GM12872 (cell line): ENCODE data around the gene ATP8B4.

Source experiments
- TF ChIP-seq, protein P1 (sequence below): IDR thresholded peaks from 3 replicates; pipeline ENCODE4 v1.5.1; 2011; ENCODE audit warnings: low read depth, mild to moderate bottlenecking, low read length, moderate library complexity; ENCODE audit not compliant: insufficient read depth

The ATP8B4 gene

DNA sequence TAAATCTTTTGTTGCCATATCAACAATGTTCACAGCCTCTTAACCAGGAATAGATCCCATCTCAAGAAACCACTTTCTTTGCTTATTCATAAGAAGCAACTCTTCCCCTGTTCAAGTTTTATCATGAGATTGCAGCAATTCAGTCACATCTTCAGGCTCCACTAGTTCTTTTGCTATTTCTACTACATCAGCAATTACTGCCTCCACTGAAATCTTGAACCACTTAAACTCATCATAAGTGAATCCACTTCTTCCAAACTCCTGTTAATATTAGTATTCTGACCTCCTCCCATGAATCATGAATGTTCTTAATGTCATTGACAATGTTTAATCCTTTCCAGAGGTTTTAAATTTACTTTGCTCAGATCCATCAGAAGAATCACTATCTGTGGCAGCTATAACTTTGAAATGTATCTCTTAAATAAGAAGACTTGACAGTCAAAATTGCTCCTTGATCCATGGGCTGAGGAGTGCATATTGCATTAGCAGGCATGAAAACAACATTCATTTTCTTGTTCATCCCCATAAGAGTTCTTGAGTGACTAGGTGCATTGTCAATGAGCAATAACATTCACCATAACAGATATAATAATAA, 292.3 kb downstream of the ATP8B4 start:
- TF ChIP-seq, protein P1, sequence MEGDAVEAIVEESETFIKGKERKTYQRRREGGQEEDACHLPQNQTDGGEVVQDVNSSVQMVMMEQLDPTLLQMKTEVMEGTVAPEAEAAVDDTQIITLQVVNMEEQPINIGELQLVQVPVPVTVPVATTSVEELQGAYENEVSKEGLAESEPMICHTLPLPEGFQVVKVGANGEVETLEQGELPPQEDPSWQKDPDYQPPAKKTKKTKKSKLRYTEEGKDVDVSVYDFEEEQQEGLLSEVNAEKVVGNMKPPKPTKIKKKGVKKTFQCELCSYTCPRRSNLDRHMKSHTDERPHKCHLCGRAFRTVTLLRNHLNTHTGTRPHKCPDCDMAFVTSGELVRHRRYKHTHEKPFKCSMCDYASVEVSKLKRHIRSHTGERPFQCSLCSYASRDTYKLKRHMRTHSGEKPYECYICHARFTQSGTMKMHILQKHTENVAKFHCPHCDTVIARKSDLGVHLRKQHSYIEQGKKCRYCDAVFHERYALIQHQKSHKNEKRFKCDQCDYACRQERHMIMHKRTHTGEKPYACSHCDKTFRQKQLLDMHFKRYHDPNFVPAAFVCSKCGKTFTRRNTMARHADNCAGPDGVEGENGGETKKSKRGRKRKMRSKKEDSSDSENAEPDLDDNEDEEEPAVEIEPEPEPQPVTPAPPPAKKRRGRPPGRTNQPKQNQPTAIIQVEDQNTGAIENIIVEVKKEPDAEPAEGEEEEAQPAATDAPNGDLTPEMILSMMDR: no peak

DNA sequence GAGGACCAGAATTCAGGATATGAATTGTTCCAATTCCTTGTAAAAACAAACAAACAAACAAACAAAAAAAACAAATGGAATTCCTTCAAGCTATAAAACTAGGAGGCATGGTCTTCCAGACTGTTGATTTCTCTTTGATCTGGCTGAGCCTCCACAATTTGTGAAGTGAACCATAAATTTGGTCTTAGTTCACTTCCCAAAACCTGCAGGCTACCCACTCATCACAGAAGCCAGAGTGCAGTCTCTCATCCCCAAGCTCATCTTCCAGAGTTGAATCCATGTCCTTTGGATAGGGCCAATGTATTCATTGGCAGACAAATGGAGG, 294.3 kb downstream of the ATP8B4 start:
- TF ChIP-seq, protein P1: no peak

DNA sequence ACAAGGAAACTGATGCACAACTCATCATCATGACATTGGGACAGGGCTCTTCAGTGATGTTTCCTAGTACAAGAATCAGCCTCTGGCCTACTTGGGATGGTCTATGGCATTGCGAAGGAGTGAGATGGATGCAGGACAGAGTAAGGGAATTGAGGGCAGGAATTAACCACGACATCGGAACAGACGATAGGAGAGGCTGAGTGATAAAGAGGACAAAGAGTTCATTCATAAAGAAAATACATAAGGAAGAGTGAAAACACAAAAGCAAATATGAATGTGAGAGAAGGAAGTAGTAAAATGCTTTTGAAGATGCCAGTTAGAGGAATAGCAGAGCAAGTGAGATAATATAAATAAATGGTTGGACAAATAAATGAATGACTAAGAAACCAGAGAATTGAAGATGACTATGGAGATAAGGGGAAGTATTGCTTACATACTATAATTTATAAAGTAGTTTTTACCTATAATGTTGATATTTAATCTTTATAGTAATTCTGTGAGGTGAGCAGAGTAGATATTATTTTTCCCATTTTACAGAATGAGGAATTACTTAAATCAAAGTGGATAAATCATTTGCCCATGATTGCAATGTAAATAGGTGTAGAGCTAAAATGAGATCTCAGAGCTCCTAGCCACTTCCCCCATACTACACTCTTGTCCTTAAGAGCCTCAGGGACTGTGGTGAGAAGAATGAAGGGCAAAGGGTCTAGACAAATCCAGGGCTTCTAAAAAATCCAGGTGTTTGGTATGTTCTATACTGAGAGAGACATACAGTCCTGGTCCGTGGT, 294.9 kb downstream of the ATP8B4 start:
- TF ChIP-seq, protein P1: no peak

DNA sequence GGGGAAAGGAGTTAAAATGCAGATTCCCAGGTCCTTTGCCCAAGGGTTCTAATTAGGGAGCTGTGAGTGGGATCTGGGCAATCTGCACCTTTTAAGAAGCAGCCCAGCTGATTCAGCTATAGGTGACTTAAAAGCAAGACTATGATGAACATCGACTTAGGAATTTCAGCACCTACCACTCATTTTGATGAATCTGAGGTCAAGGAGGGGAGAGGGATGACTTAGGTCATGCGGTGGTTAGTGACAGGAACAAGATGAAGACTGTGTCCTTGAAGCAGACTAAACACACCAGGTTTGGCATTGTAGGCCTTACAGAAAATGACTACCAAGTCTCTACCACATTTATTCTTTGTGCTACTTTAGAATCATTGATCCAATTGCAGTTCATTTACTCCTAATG, 301.9 kb downstream of the ATP8B4 start:
- TF ChIP-seq, protein P1: no peak

DNA sequence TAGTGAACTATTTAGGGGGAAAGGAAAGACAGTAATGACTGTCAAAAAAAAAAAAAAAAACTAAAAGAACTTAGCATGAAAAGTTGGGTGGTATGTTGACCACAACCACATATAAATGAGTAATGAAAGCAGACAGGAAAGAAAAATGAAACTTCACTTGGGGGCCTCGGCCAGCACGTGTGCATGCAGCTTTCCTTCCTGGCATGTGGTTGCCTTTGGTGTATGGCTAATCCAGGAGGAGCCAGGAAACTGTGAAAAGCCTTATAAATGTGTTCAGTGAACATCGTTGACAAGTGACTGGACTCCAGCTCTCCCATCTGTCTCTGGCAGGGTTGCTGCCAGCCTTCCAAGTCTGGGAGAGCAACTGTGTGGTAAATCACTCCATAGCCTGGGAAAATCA, 303.1 kb downstream of the ATP8B4 start:
- TF ChIP-seq, protein P1: no peak

DNA sequence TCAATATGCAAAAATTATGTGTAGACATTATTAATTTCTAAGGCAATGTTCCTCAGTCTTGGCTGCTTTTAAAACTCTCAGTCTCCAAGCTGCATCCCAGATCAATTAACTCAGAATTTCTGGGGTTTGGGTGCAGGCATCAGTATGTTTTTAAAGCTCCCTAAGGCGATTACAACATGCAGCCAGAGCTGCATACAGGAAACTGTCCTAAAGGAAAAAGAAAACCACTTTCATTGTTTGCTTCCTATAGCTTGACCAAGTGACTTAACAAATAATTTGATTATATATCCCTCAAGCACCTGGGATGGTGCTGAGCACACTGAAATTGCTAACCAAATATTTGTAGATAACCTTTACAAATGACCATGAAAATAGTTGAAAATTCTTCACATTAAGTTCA, 303.5 kb downstream of the ATP8B4 start:
- TF ChIP-seq, protein P1: no peak

DNA sequence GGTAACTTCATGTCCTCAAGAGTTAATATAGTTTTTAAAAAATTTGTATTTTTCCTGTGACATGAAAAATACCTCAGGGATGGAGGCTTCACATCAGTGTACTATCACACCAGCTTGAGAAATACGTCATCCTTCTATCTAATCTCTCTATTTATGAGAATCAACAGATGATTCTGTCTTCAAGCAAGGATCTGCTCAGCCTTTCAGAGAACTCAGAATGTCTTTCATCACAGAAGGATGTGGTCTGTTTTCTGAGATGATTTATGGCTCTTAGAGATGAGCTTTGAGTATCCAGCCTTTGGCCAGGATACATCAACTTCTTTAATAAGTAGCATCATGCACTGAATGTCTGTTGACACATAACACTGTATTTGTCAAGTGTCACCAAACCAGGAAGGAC, 304.3 kb downstream of the ATP8B4 start:
- TF ChIP-seq, protein P1: no peak
